ENCODE results near the gene DNAAF1.

DNAAF1 gene

GRCh38 chr16:84124257-84125073 lies 20.6 kb upstream of the DNAAF1 start:
- no peak for DNase-seq (ENCODE audit: low read depth)

- no peak for DNase-seq (ENCODE audit: low read depth)
Observed at GRCh38 chr16:84131117-84131516, 14.0 kb upstream of the DNAAF1 start.

GRCh38 chr16:84132527-84133285 lies 12.4 kb upstream of the DNAAF1 start:
- DNase-seq (ENCODE audit: low read depth) = no peak

GRCh38 chr16:84136331-84137125 lies 8.6 kb upstream of the DNAAF1 start:
- no peak for DNase-seq (ENCODE audit: low read depth)

- DNase-seq (ENCODE audit: low read depth) = no peak
Observed at GRCh38 chr16:84137287-84137686, 7.8 kb upstream of the DNAAF1 start.

- no peak for DNase-seq (ENCODE audit: low read depth)
Observed at GRCh38 chr16:84137769-84138357, 7.2 kb upstream of the DNAAF1 start.

- no peak for DNase-seq (ENCODE audit: low read depth)
Observed at GRCh38 chr16:84138500-84138823, 6.6 kb upstream of the DNAAF1 start.

- no peak for DNase-seq (ENCODE audit: low read depth)
Observed at GRCh38 chr16:84138824-84139627, 6.1 kb upstream of the DNAAF1 start.

GRCh38 chr16:84139628-84140258 lies 5.4 kb upstream of the DNAAF1 start:
- no peak for DNase-seq (ENCODE audit: low read depth)

- DNase-seq (ENCODE audit: low read depth) = no peak
Observed at GRCh38 chr16:84141143-84141670, 3.9 kb upstream of the DNAAF1 start.

GRCh38 chr16:84143081-84143480 lies 2.0 kb upstream of the DNAAF1 start:
- no peak for DNase-seq (ENCODE audit: low read depth)

GRCh38 chr16:84143784-84144199 lies 1.3 kb upstream of the DNAAF1 start:
- no peak for DNase-seq (ENCODE audit: low read depth)

GRCh38 chr16:84144209-84144858 lies 774 bp upstream of the DNAAF1 start:
- DNase-seq (ENCODE audit: low read depth) = peak; percentile 11

- DNase-seq (ENCODE audit: low read depth) = no peak
Observed at GRCh38 chr16:84150926-84151325, 5.8 kb downstream of the DNAAF1 start.

GRCh38 chr16:84153660-84154214 lies 8.6 kb downstream of the DNAAF1 start:
- no peak for DNase-seq (ENCODE audit: low read depth)

- no peak for DNase-seq (ENCODE audit: low read depth)
Observed at GRCh38 chr16:84155226-84155625, 10.1 kb downstream of the DNAAF1 start.

GRCh38 chr16:84155771-84156170 lies 10.7 kb downstream of the DNAAF1 start:
- no peak for DNase-seq (ENCODE audit: low read depth)

- DNase-seq (ENCODE audit: low read depth) = no peak
Observed at GRCh38 chr16:84156342-84156784, 11.3 kb downstream of the DNAAF1 start.

GRCh38 chr16:84159007-84159406 lies 13.9 kb downstream of the DNAAF1 start:
- DNase-seq (ENCODE audit: low read depth) = no peak

GRCh38 chr16:84159800-84160199 lies 14.7 kb downstream of the DNAAF1 start:
- DNase-seq (ENCODE audit: low read depth) = no peak

Measured in stimulated activated CD8-positive, alpha-beta memory T cell treated with anti-CD3 and anti-CD28 coated beads, Interleukin-12 subunit alpha, Interleukin-12 subunit beta, amount 100 ng/mL, for 1 hour (primary cell).